ENCODE data around the gene SMYD3.

DNA sequence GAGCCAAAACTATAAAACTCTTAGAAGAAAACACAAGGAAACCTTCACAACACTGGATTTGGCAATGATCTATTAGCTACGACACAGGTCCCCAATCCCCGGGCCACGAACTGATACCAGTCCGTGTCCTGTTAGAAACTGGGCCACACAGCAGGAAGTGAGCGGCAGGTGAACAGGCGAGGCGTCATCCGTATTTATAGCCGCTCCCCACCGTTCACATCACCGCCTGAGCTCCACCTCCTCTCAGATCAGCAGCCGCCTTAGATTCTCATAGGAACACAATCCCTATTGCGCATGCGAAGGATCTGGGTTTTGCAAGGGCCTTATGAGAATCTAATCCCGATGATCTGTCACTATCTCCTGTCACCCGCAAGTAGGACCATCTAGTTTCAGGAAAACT is 47.1 kb upstream of the SMYD3 start:
- TF ChIP-seq, protein P1, sequence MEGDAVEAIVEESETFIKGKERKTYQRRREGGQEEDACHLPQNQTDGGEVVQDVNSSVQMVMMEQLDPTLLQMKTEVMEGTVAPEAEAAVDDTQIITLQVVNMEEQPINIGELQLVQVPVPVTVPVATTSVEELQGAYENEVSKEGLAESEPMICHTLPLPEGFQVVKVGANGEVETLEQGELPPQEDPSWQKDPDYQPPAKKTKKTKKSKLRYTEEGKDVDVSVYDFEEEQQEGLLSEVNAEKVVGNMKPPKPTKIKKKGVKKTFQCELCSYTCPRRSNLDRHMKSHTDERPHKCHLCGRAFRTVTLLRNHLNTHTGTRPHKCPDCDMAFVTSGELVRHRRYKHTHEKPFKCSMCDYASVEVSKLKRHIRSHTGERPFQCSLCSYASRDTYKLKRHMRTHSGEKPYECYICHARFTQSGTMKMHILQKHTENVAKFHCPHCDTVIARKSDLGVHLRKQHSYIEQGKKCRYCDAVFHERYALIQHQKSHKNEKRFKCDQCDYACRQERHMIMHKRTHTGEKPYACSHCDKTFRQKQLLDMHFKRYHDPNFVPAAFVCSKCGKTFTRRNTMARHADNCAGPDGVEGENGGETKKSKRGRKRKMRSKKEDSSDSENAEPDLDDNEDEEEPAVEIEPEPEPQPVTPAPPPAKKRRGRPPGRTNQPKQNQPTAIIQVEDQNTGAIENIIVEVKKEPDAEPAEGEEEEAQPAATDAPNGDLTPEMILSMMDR (IDR thresholded peaks at IDR 0.05; ENCODE audit: insufficient read depth, low read length), result no peak
- TF ChIP-seq, protein P2, sequence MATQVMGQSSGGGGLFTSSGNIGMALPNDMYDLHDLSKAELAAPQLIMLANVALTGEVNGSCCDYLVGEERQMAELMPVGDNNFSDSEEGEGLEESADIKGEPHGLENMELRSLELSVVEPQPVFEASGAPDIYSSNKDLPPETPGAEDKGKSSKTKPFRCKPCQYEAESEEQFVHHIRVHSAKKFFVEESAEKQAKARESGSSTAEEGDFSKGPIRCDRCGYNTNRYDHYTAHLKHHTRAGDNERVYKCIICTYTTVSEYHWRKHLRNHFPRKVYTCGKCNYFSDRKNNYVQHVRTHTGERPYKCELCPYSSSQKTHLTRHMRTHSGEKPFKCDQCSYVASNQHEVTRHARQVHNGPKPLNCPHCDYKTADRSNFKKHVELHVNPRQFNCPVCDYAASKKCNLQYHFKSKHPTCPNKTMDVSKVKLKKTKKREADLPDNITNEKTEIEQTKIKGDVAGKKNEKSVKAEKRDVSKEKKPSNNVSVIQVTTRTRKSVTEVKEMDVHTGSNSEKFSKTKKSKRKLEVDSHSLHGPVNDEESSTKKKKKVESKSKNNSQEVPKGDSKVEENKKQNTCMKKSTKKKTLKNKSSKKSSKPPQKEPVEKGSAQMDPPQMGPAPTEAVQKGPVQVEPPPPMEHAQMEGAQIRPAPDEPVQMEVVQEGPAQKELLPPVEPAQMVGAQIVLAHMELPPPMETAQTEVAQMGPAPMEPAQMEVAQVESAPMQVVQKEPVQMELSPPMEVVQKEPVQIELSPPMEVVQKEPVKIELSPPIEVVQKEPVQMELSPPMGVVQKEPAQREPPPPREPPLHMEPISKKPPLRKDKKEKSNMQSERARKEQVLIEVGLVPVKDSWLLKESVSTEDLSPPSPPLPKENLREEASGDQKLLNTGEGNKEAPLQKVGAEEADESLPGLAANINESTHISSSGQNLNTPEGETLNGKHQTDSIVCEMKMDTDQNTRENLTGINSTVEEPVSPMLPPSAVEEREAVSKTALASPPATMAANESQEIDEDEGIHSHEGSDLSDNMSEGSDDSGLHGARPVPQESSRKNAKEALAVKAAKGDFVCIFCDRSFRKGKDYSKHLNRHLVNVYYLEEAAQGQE (IDR thresholded peaks at IDR 0.05; ENCODE audit: insufficient replicate concordance, low read depth), result no peak
- TF ChIP-seq POLR2AphosphoS5 (IDR thresholded peaks at IDR 0.05; ENCODE audit: low read depth) (no peak), GABPA (IDR thresholded peaks at IDR 0.05; ENCODE audit: low read depth) (no peak)
